ENCODE results near the gene WWOX.

DNA sequence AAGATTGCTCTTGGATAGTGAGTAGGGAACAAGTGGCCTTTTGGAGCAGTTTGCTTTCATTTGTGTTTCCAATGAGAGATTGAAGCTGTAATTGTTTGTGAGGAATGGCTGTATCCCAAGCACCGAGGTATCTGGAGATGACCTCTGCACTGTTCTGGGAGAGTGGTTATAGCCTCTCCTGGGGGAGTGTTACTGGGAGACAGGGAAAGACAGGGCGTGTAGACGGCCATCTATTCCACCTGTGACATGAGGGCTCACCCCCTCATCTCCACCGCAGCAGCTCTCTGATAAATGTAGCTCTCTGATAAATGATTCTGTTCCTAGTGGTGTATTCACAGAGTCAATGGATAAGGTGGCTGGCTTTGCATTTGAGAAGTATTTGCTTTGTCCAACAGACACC is 1107.4 kb downstream of the WWOX start:
- TF ChIP-seq, protein P1, sequence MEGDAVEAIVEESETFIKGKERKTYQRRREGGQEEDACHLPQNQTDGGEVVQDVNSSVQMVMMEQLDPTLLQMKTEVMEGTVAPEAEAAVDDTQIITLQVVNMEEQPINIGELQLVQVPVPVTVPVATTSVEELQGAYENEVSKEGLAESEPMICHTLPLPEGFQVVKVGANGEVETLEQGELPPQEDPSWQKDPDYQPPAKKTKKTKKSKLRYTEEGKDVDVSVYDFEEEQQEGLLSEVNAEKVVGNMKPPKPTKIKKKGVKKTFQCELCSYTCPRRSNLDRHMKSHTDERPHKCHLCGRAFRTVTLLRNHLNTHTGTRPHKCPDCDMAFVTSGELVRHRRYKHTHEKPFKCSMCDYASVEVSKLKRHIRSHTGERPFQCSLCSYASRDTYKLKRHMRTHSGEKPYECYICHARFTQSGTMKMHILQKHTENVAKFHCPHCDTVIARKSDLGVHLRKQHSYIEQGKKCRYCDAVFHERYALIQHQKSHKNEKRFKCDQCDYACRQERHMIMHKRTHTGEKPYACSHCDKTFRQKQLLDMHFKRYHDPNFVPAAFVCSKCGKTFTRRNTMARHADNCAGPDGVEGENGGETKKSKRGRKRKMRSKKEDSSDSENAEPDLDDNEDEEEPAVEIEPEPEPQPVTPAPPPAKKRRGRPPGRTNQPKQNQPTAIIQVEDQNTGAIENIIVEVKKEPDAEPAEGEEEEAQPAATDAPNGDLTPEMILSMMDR (IDR thresholded peaks at IDR 0.05; ENCODE audit: insufficient read depth, low read depth, low read length): no peak
- TF ChIP-seq EZH2 (IDR thresholded peaks at IDR 0.05; ENCODE audit: insufficient read depth, low read length): no peak
